Globus pallidus (tissue), 1 donor: Measurements from ENCODE around the gene ZFR2.
"Not testable (repeated sequence)": the region's sequence is repeated elsewhere in the genome, so short reads cannot be mapped to it uniquely, and the experiment has no call there.

Experiments used
- DNase-seq: peaks from one replicate; pipeline ENCODE4 v3.0.0-alpha.2; 2015; ENCODE audit warnings: low spot score

ZFR2 gene

GRCh38 chr19:3868770-3869456 is at the start of gene ZFR2:
ZFR2 (minus strand) TSS chr19:3869038; CDS start chr19:3869017, 21 bp downstream.
- no peak for DNase-seq

- DNase-seq: no peak
Measured at GRCh38 chr19:3916033-3916432, 47.2 kb upstream of the ZFR2 start.

GRCh38 chr19:3914199-3914598 is 45.4 kb upstream of the ZFR2 start:
- no peak for DNase-seq

GRCh38 chr19:3910105-3910504 is 41.3 kb upstream of the ZFR2 start:
- no peak for DNase-seq

GRCh38 chr19:3908266-3909054 is 39.6 kb upstream of the ZFR2 start:
- DNase-seq: no peak

GRCh38 chr19:3907626-3908265 is 38.9 kb upstream of the ZFR2 start:
- no peak for DNase-seq

- no peak for DNase-seq
Measured at GRCh38 chr19:3904233-3904632, 35.4 kb upstream of the ZFR2 start.

GRCh38 chr19:3902317-3902973 is 33.6 kb upstream of the ZFR2 start:
- DNase-seq: no peak

- DNase-seq: no peak
Measured at GRCh38 chr19:3899531-3900294, 30.9 kb upstream of the ZFR2 start.

- no peak for DNase-seq
Measured at GRCh38 chr19:3898426-3898825, 29.6 kb upstream of the ZFR2 start.

GRCh38 chr19:3897936-3898335 is 29.1 kb upstream of the ZFR2 start:
- DNase-seq: no peak

- DNase-seq: no peak
Measured at GRCh38 chr19:3895788-3896187, 26.9 kb upstream of the ZFR2 start.

GRCh38 chr19:3894959-3895358 is 26.1 kb upstream of the ZFR2 start:
- not testable (repeated sequence) for DNase-seq

GRCh38 chr19:3893509-3894179 is 24.8 kb upstream of the ZFR2 start:
- DNase-seq: no peak

- peak; percentile 25 for DNase-seq
Measured at GRCh38 chr19:3890591-3890990, 21.8 kb upstream of the ZFR2 start.

GRCh38 chr19:3882041-3882384 is 13.2 kb upstream of the ZFR2 start:
- DNase-seq: no peak

- no peak for DNase-seq
Measured at GRCh38 chr19:3881272-3882040, 12.6 kb upstream of the ZFR2 start.

- DNase-seq: peak; percentile 21
Measured at GRCh38 chr19:3880471-3881271, 11.8 kb upstream of the ZFR2 start, which contains the start of gene ATCAY. ATCAY (plus strand) TSS chr19:3880685; CDS start chr19:3885768, 5,083 bp downstream.

GRCh38 chr19:3879656-3880055 is 10.8 kb upstream of the ZFR2 start:
- DNase-seq: no peak
